Measurements from ENCODE around the gene P3H4. TPM values are rescaled to one million over a fixed set of nuclear protein-coding genes. Genes with fewer than 3 reads are reported as not detected.
"Not testable (repeated sequence)": the region's sequence is repeated elsewhere in the genome, so short reads cannot be mapped to it uniquely, and the experiment has no call there.

The P3H4 gene
- total RNA-seq: 9.2 TPM
- long read RNA-seq, transcript P3H4-202 (8 exons, 2,601 nt): major isoform, 23 of 38 reads
- long read RNA-seq, partial matches to known transcripts: 8 of 38 reads
- long read RNA-seq, other reads (novel, unspliced or antisense): 6 of 38 reads

DNA sequence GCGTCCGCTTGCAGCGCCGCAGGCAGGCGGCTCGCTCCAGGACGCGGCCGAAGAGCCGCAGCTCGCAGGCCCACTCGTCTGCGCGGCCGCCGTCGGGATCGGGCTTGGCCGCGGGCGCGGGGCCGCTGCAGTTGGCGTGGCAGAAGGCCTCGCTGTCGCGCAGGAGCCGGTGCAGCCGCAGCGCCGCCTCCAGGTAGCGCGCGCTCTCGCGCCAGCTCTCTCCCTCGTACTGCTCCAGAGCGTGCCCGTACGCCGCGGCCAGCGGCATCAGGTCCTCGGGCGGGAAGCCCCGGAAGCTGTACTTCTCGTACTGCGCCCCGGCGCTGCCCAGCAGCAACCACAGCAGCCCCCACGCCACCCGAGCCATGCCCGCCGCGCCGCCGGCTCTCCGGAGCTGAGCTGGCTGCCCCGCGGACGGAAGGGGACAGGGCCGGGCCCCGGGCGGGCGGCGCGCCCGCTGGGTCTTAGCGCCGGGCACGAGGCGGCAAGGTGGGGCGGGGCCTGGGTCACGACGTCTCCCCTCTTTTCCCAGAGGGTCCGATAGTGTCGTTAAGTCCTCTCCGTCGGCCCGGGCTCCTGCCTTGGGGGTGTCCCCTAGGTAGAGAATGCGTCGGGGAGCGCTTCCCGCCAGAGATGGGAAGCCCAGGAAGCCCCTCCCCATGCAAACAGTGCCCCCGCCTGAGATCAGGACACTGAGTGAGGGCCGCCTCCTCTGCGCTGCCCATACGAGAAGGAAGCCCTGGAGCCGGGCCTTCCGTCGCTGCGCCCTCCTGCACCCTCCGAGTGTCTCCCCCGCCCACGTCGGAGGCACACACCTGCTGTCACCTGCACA, at the start of gene P3H4:
P3H4 (minus strand) TSS at position 401 of the 832 bp plus-strand sequence; CDS start at position 367, 34 bp downstream.
- Histone ChIP-seq H3K9me3 (no peaks in the 10 kb centered on the region), H3K4me1 (peaks cover 27% of the 10 kb centered on the region), H3K4me3 (peak within 1 kb of the TSS; percentile 84), H3K36me3 (no peaks in the 10 kb centered on the region), H3K27ac (peak within 1 kb of the TSS; percentile 73), H3K27me3 (ENCODE audit: low read depth) (no peaks in the 10 kb centered on the region)
- peak; percentile 92 to 94 for ATAC-seq
- intact Hi-C loops (cut with DNase I): no loop called here
- TF ChIP-seq CTCF (IDR thresholded peaks at IDR 0.05): peak; percentile 78
- peak; percentile 86 for DNase-seq

DNA sequence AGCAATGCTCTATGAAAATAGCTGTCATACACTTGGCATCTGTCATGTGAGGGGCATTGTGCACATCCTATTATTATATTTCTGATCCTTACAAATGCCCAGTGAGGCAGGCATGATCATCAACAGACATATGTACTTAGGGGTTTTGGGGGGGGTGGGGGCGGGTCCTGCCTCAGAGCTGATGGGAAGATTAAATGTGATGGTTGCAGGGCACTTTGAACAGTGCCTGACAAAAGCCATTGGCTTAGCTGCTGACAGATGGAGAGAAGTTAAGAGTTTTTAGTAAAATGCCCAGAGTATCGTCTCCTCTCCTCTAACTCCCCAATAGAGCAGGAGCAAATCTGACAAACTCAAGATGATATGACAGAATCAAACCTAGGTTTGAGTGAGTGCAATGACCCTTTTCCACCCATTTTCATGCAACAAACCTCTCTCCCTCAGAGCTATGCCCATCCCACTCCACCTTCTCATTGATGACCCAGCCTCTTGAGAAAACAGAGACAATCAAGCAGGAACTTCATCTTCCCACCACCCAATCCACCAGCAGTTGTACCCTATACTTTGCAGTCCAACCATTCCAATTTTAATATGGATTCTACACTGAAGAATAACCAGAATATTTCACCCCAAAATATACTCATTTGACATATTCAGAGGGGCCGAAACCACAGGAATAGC, 48.6 kb upstream of the P3H4 start:
- peaks cover 33% of the 10 kb centered on the region for H3K4me1 ChIP-seq
- no peaks in the 10 kb centered on the region for H3K9me3 ChIP-seq
- ATAC-seq: no peak
- TF ChIP-seq CTCF (IDR thresholded peaks at IDR 0.05): no peak
- H3K27ac ChIP-seq: no peak overlapping the region
- no peak for DNase-seq
- no peaks in the 10 kb centered on the region for H3K36me3 ChIP-seq
- intact Hi-C loops (cut with DNase I): no loop called here
- no peaks in the 10 kb centered on the region for H3K27me3 ChIP-seq (ENCODE audit: low read depth)
- no peak overlapping the region for H3K4me3 ChIP-seq

DNA sequence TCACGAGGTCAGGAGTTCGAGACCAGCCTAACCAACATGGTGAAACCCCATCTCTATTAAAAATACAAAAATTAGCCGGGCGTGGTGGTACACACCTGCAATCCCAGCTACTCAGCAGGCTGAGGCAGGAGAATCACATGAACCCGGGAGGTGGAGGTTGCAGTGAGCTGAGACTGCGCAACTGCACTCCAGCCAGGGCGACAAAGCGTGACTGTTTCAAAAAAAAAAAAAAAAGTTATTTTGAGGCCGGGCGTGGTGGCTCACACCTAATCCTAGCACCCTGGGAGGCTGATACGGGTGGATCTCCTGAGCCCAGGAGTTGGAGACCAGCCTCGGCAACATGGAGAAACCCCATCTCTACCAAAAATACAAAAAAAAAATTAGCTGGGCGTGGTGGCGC, 39.6 kb upstream of the P3H4 start:
- H3K9me3 ChIP-seq; H3K27ac ChIP-seq; H3K4me3 ChIP-seq; ATAC-seq; intact Hi-C loops (cut with DNase I); H3K27me3 ChIP-seq (ENCODE audit: low read depth); H3K4me1 ChIP-seq; DNase-seq: not testable (repeated sequence)
- peaks cover 38% of the 10 kb centered on the region for H3K36me3 ChIP-seq

GRCh38 chr17:41849251-41849990, 37.7 kb upstream of the P3H4 start:
- no peaks in the 10 kb centered on the region for H3K27me3 ChIP-seq (ENCODE audit: low read depth)
- DNase-seq (no peak), ATAC-seq (no peak)
- intact Hi-C loops (cut with DNase I): no loop called here
- H3K36me3 ChIP-seq: peaks cover 28% of the 10 kb centered on the region
- no peak overlapping the region for H3K27ac ChIP-seq
- TF ChIP-seq CTCF (IDR thresholded peaks at IDR 0.05): no peak
- H3K9me3 ChIP-seq: no peaks in the 10 kb centered on the region
- H3K4me1 ChIP-seq: peaks cover 7% of the 10 kb centered on the region
- no peak overlapping the region for H3K4me3 ChIP-seq

DNA sequence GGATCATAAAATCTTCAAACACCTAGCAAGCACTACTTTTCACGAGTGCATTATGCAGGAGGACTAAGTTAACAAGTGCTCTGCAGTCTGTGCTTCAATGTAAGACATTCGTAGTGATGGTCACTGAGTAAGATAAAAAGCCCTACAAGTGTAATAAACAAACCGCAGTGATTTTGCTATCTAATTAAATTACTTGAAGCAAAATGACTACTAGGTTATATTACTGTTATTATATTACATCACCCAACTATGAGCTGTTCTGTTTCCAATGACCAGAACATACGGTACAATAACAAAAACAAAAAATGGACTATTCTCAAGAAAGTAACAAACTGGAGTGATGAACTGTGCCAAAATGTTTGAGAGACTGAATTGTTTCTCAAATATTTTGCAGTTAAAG, 37.0 kb upstream of the P3H4 start:
- Histone ChIP-seq H3K9me3 (no peaks in the 10 kb centered on the region), H3K27me3 (ENCODE audit: low read depth) (no peaks in the 10 kb centered on the region), H3K27ac (no peak overlapping the region), H3K4me3 (no peak overlapping the region), H3K36me3 (peaks cover 22% of the 10 kb centered on the region), H3K4me1 (peaks cover 7% of the 10 kb centered on the region)
- no peak for TF ChIP-seq CTCF (IDR thresholded peaks at IDR 0.05)
- DNase-seq (no peak), ATAC-seq (no peak)
- intact Hi-C loops (cut with DNase I): no loop called here

Data from lower lobe of right lung (tissue), 2 donors.